ENCODE measurements around the gene SLC12A7. TPM values are rescaled to one million over a fixed set of nuclear protein-coding genes. Genes with fewer than 3 reads are reported as not detected.
"Not testable (repeated sequence)": the region's sequence is repeated elsewhere in the genome, so short reads cannot be mapped to it uniquely, and the experiment has no call there.

SLC12A7 gene
- total RNA-seq, 1 donor from 2014 or later: 80.8 TPM

DNA sequence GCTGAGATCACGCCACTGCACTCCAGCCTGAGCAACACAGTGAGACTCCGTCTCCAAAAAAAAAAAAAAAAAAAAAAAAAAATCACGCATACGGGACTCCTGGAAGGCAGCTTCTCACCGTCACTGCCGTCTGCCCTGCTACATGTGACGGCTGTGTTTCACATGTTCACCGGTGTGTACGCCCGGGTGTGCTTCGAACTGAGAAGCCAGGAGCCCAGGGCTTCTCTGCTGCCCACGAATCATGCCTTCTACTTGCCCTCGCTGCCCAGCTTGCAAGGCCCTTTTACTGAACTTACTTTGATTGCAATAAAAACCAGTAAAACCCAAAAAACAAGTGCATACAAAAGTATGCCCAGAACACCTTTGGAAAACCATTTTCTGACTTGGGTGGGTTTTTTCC, 109.0 kb downstream of the SLC12A7 start:
- Mint-ChIP-seq H3K4me1 (ENCODE audit: low read depth) (peaks cover 2% of the 10 kb centered on the region), H3K27me3 (peaks cover 60% of the 10 kb centered on the region), H3K27ac (no peak overlapping the region), H3K36me3 (ENCODE audit: insufficient read depth) (no peaks in the 10 kb centered on the region), H3K9me3 (ENCODE audit: low read depth) (no peaks in the 10 kb centered on the region), H3K4me3 (ENCODE audit: low read depth) (no peak overlapping the region)
- TF ChIP-seq, protein P1, sequence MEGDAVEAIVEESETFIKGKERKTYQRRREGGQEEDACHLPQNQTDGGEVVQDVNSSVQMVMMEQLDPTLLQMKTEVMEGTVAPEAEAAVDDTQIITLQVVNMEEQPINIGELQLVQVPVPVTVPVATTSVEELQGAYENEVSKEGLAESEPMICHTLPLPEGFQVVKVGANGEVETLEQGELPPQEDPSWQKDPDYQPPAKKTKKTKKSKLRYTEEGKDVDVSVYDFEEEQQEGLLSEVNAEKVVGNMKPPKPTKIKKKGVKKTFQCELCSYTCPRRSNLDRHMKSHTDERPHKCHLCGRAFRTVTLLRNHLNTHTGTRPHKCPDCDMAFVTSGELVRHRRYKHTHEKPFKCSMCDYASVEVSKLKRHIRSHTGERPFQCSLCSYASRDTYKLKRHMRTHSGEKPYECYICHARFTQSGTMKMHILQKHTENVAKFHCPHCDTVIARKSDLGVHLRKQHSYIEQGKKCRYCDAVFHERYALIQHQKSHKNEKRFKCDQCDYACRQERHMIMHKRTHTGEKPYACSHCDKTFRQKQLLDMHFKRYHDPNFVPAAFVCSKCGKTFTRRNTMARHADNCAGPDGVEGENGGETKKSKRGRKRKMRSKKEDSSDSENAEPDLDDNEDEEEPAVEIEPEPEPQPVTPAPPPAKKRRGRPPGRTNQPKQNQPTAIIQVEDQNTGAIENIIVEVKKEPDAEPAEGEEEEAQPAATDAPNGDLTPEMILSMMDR (IDR thresholded peaks at IDR 0.05; ENCODE audit: unreplicated experiment): no peak
- DNase-seq (ENCODE audit: low spot score, unreplicated experiment): no peak

DNA sequence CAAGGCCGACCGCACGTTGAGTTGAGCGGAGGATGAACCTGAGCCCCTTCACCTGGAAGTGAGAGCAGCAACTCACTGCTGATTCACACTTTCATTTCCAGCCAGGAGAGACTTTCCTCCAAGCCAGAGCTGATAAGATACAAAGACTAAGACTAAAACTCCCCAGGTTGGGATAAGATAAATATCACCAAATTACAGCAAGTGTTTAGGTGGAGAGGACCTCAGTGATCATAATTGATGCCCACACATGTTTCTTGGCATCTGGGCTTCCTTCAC, 109.7 kb downstream of the SLC12A7 start:
- TF ChIP-seq, protein P1 (IDR thresholded peaks at IDR 0.05; ENCODE audit: unreplicated experiment): no peak
- no peak for DNase-seq (ENCODE audit: low spot score, unreplicated experiment)
- peaks cover 1% of the 10 kb centered on the region for H3K4me1 Mint-ChIP-seq (ENCODE audit: low read depth)
- H3K36me3 Mint-ChIP-seq (ENCODE audit: insufficient read depth): no peaks in the 10 kb centered on the region
- peaks cover 55% of the 10 kb centered on the region for H3K27me3 Mint-ChIP-seq
- no peak overlapping the region for H3K4me3 Mint-ChIP-seq (ENCODE audit: low read depth)
- H3K9me3 Mint-ChIP-seq (ENCODE audit: low read depth): no peaks in the 10 kb centered on the region
- no peak overlapping the region for H3K27ac Mint-ChIP-seq

DNA sequence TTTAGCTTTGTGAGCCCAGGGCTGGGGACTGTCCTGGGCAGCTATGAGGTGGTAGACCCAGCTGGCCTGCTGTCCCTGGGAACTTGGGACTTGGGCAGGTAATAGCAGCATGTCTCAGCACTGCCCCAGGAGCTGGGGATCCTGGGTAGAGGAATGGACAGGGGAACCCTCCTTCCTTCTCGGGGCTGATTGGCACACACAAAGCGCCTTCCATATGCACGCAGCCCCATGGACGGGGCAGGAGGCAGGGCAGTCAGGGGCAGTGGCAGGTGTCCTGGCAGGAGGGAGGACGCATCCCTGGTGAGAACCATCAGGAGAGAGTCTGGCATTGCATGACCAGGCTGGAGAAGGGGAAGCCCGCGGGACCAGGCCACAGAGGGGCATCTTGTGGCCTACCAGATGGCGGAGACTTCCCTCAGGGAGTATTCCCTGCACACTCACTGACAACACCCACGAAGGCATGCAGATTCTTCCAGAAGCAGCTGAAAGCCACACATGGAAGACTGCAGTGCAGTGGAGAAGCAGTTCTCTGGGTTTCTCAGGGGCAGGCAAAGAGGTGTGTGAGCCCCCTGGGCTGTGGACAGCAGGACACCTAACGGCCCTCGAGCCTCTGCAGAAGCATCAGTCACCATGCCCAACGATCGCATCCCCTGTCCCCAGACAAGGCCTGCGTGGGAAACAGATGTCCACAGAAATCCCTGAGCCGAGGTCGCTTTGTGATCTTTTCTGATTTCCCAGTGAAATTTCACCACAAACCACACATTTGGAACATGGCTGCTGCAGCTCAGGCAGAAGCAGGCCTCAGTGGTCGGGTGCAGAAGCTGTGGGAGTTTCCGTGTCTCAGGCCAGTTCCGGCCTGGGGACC, 110.2 kb downstream of the SLC12A7 start:
- Mint-ChIP-seq H3K9me3 (ENCODE audit: low read depth) (no peaks in the 10 kb centered on the region), H3K27me3 (peaks cover 50% of the 10 kb centered on the region), H3K27ac (no peak overlapping the region), H3K4me1 (ENCODE audit: low read depth) (peaks cover 7% of the 10 kb centered on the region), H3K4me3 (ENCODE audit: low read depth) (no peak overlapping the region), H3K36me3 (ENCODE audit: insufficient read depth) (no peaks in the 10 kb centered on the region)
- TF ChIP-seq, protein P1 (IDR thresholded peaks at IDR 0.05; ENCODE audit: unreplicated experiment): no peak
- no peak for DNase-seq (ENCODE audit: low spot score, unreplicated experiment)

DNA sequence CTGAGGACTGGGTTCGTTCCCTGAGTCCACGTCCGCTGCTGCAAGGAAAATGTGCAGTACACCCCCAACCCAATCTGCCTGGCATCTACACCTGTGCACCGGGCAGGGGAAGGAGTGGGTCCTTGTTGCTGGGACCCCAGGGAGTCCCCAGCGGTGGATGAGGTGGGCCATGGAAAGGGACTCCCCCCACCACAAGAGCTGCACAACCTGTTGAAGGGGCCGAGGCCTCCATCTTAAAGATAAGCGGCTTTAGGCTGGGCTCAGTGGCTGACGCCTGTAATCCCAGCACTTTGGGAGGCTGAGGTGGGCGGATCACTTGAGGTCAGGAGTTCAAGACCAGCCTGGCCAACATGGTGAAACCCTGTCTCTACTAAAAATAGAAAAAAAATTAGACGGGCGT, 111.0 kb downstream of the SLC12A7 start:
- H3K4me3 Mint-ChIP-seq (ENCODE audit: low read depth); DNase-seq (ENCODE audit: low spot score, unreplicated experiment); H3K27ac Mint-ChIP-seq; H3K4me1 Mint-ChIP-seq (ENCODE audit: low read depth); H3K36me3 Mint-ChIP-seq (ENCODE audit: insufficient read depth); H3K9me3 Mint-ChIP-seq (ENCODE audit: low read depth): not testable (repeated sequence)
- peaks cover 42% of the 10 kb centered on the region for H3K27me3 Mint-ChIP-seq

Small RNA genes within 50 kb of the gene (microRNA-seq; reads per million reads assigned to microRNA genes)
- gene MIR4635 (ENCODE audit: borderline number of aligned reads, unreplicated experiment): not detected

Other genes starting within 250 kb of the SLC12A7 start
- 69.0 and 69.2 TPM in 2 replicates for gene BRD9, start 219.3 kb downstream of the SLC12A7 start, total RNA-seq
- 11.9 and 13.5 TPM in 2 replicates for gene TRIP13, start 219.2 kb downstream of the SLC12A7 start, total RNA-seq
- gene NKD2, start 103.3 kb downstream of the SLC12A7 start, total RNA-seq: 23.9 and 28.3 TPM in 2 replicates
- 2.2 and 2.6 TPM in 2 replicates for gene SLC6A19, start 89.5 kb upstream of the SLC12A7 start, total RNA-seq
- not detected in 2 replicates for gene SLC6A18, start 113.3 kb upstream of the SLC12A7 start, total RNA-seq
- gene TERT, start 183.0 kb upstream of the SLC12A7 start, total RNA-seq: 3.5 and 4.3 TPM in 2 replicates
- 90.3 and 95.4 TPM in 2 replicates for gene CLPTM1L, start 233.0 kb upstream of the SLC12A7 start, total RNA-seq